Keratinocyte (primary cell): ENCODE results near the gene OBSCN. TPM values are rescaled to one million over a fixed set of nuclear protein-coding genes. Genes with fewer than 3 reads are reported as not detected.

ENCODE experiments used
- DNase-seq: peaks from one replicate; pipeline ENCODE4 v3.0.0-alpha.2; 2011; ENCODE audit warnings: low read depth, missing footprints, low spot score
- FAIRE-seq: peaks from 2 replicates; lab custom pipeline; 2011; peaks lifted over from hg19 to GRCh38; lab: Jason Lieb, UNC
- H2AFZ ChIP-seq: 2 replicates; pipeline ENCODE4 v1.6.0; 2012; ENCODE audit warnings: low read length, control low read depth, inconsistent platforms; ENCODE audit not compliant: control insufficient read depth
- H3K27ac ChIP-seq: 2 replicates; pipeline ENCODE4 v1.5.1; 2011; ENCODE audit warnings: low read length; ENCODE audit not compliant: control insufficient read depth, insufficient read depth
- H3K27me3 ChIP-seq: 3 replicates; pipeline ENCODE4 v1.6.0; 2011; ENCODE audit warnings: low read length; ENCODE audit not compliant: control insufficient read depth, insufficient read depth; ENCODE audit errors: extremely low read depth
- H3K36me3 ChIP-seq, 2 experiments: 2 replicates in 1 of 2; 3 replicates in 1 of 2; pipeline ENCODE4 v1.5.1; 2011; ENCODE audit warnings: low read length in 2 of 2, mild to moderate bottlenecking in 1 of 2; ENCODE audit not compliant: control insufficient read depth in 2 of 2, insufficient read depth in 2 of 2; ENCODE audit errors: extremely low read depth in 1 of 2
- H3K4me1 ChIP-seq: 3 replicates; pipeline ENCODE4 v1.5.1; 2011; ENCODE audit warnings: low read length; ENCODE audit not compliant: control insufficient read depth, insufficient read depth; ENCODE audit errors: extremely low read depth
- H3K4me2 ChIP-seq: 3 replicates; pipeline ENCODE4 v1.6.0; 2011; ENCODE audit warnings: low read depth, low read length; ENCODE audit not compliant: control insufficient read depth, insufficient read depth; ENCODE audit errors: extremely low read depth
- H3K4me3 ChIP-seq, 3 experiments: fragments of 200-600 bp in 1 of 3; sonication (generic) in 1 of 3; 2 replicates in 2 of 3; 3 replicates in 1 of 3; pipeline ENCODE4 v1.5.1; 2011 to 2016; ENCODE audit warnings: low read length in 3 of 3, mild to moderate bottlenecking in 3 of 3, control low read depth in 2 of 3, inconsistent platforms in 1 of 3, low read depth in 1 of 3, mixed read lengths in 1 of 3, mixed run types in 1 of 3, moderate library complexity in 1 of 3; ENCODE audit not compliant: control insufficient read depth in 2 of 3, insufficient read depth in 2 of 3; ENCODE audit errors: extremely low read depth in 1 of 3
- H3K79me2 ChIP-seq: 2 replicates; pipeline ENCODE4 v1.6.0; 2012; ENCODE audit warnings: low read length; ENCODE audit not compliant: control insufficient read depth, insufficient read depth
- H3K9ac ChIP-seq: 3 replicates; pipeline ENCODE4 v1.6.0; 2011; ENCODE audit warnings: low read length; ENCODE audit not compliant: control insufficient read depth, insufficient read depth; ENCODE audit errors: extremely low read depth
- H3K9me1 ChIP-seq: 3 replicates; pipeline ENCODE4 v1.6.0; 2011; ENCODE audit warnings: low read length; ENCODE audit not compliant: control insufficient read depth, insufficient read depth; ENCODE audit errors: extremely low read depth
- H3K9me3 ChIP-seq: 2 replicates; pipeline ENCODE4 v1.5.1; 2012; ENCODE audit warnings: low read depth, low read length; ENCODE audit not compliant: control insufficient read depth
- H4K20me1 ChIP-seq: 3 replicates; pipeline ENCODE4 v1.6.0; 2011; ENCODE audit warnings: low read length; ENCODE audit not compliant: control insufficient read depth, insufficient read depth; ENCODE audit errors: extremely low read depth
- CTCF ChIP-seq, 3 experiments: IDR thresholded peaks in 1 of 3; conservative IDR thresholded peaks in 1 of 3; optimal IDR thresholded peaks in 1 of 3; 2 replicates in 2 of 3; 3 replicates in 1 of 3; pipeline versions ENCODE3 to v1.5.1; 2011; ENCODE audit warnings: low read length in 3 of 3, mild to moderate bottlenecking in 3 of 3, moderate library complexity in 2 of 3, control low read depth in 1 of 3, inconsistent platforms in 1 of 3; ENCODE audit not compliant: insufficient read depth in 2 of 3; ENCODE audit errors: extremely low read depth in 1 of 3
- EZH2 ChIP-seq: IDR thresholded peaks from one replicate; pipeline ENCODE4 v1.6.1; 2012; ENCODE audit warnings: inconsistent platforms, mild to moderate bottlenecking, low read length, moderate library complexity
- dilution Hi-C: fragments of 300-500 bp; cut with MboI; formaldehyde crosslinking; loops from one replicate; pipeline ENCODE4 v1.7.0; 2020; ENCODE audit warnings: low sequenced_read_pairs; ENCODE audit not compliant: extremely low pct_ligation_motif_present
- polyA plus RNA-seq, 5 experiments: library from polyadenylated mRNA; depleted of rRNA in 3 of 5; stranded (reverse) in 3 of 5; stranded (forward) in 1 of 5; unstranded in 1 of 5; fragments of >200 nt; gene quantifications; 1 replicate in 1 of 5; 2 replicates in 3 of 5; 3 replicates in 1 of 5; pipeline versions ENCODE4 v1.2.1 to v1.2.3, GENCODE V29; 2011 to 2012; ENCODE audit warnings: missing spikeins in 2 of 5, low read depth in 1 of 5, low replicate concordance in 1 of 5

Gene OBSCN
- polyA plus RNA-seq, 1 donor (not counting 4 experiments of a cell fraction or from before 2014, with no cell fraction given) = 1.8 TPM

DNA sequence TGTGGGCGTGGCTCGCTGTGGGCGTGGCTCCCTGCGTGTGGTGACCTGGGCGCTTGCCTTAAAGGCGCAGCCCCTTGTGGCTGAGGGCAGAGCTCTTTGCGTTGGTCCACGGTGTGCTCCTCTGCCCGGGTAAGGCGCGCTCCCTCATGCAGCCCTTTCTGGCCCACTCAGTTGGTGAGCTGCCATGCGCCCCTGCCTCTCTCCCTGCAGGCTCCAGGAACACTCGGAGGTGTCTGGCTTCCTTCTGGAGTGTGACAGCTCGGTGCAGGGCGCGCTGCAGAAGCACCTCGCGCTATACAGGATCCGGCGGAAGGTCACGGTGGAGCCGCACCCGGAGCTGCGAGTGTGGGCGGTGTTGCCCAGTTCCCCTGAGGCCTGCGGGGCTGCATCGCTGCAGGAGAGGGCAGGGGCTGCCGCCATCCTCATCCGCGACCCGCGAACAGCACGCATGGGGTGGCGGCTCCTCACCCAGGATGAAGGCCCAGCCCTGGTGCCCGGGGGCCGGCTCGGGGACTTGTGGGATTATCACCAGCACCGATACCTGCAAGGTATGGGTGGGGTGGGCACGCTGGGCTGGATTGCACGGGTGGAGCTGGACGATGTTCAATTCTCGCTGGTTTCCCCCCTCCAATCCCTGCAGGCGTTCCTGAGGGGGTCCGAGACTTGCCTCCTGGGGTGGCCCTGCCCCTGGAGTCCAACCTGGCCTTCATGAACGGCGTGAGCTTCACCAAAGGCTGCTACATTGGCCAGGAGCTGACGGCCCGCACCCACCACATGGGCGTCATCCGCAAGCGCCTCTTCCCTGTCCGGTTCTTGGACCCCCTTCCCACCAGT is 33.1 kb upstream of the OBSCN start:
- Histone ChIP-seq H3K9me3 (no peaks in the 10 kb centered on the region), H3K79me2 (peaks cover 11% of the 10 kb centered on the region), H3K36me3 (peaks cover 0 to 3% of the 10 kb centered on the region in 2 experiments), H2AFZ (no peak overlapping the region), H3K4me1 (peaks cover 5% of the 10 kb centered on the region), H3K9ac (peak overlapping the region; percentile 13), H4K20me1 (peaks cover 3% of the 10 kb centered on the region), H3K9me1 (no peaks in the 10 kb centered on the region), H3K27ac (peak overlapping the region; percentile 24), H3K4me2 (peak overlapping the region; percentile 56), H3K4me3 (peak overlapping the region; percentile 27 to 60 (median 56)), H3K27me3 (no peaks in the 10 kb centered on the region)
- no peak for TF ChIP-seq EZH2
- no peak for TF ChIP-seq CTCF (optimal IDR thresholded peaks at IDR 0.05 in 1 of 3, IDR thresholded peaks at IDR 0.05 in 1 of 3, conservative IDR thresholded peaks at IDR 0.05 in 1 of 3; ENCODE audit: extremely low read depth in 1 of 3, insufficient read depth in 2 of 3, low read length in 3 of 3)
- FAIRE-seq (no peak), DNase-seq (peak; percentile 71)
- dilution Hi-C loops = no loop called here

GRCh38 chr1:228175316-228176023 is 32.4 kb upstream of the OBSCN start:
- Histone ChIP-seq H3K27ac (no peak overlapping the region), H3K4me3 (peak overlapping the region in 2 of 3 experiments; percentile 56 to 60), H4K20me1 (peaks cover 3% of the 10 kb centered on the region), H3K9me3 (no peaks in the 10 kb centered on the region), H3K9ac (peak overlapping the region; percentile 13), H3K4me1 (peaks cover 5% of the 10 kb centered on the region), H3K9me1 (no peaks in the 10 kb centered on the region), H3K79me2 (peaks cover 11% of the 10 kb centered on the region), H3K36me3 (peaks cover 0 to 3% of the 10 kb centered on the region in 2 experiments), H3K4me2 (peak overlapping the region; percentile 56), H3K27me3 (no peaks in the 10 kb centered on the region), H2AFZ (no peak overlapping the region)
- FAIRE-seq (no peak), DNase-seq (no peak)
- TF ChIP-seq EZH2 (no peak), CTCF (optimal IDR thresholded peaks at IDR 0.05 in 1 of 3, IDR thresholded peaks at IDR 0.05 in 1 of 3, conservative IDR thresholded peaks at IDR 0.05 in 1 of 3; ENCODE audit: extremely low read depth in 1 of 3, insufficient read depth in 2 of 3, low read length in 3 of 3) (no peak)
- dilution Hi-C loops = no loop called here
